SIG-M5 treated with dmso at 0.1 percent for 504 hours (cell line): Measurements from ENCODE around the gene TADA2A.
"Not testable (repeated sequence)": the region's sequence is repeated elsewhere in the genome, so short reads cannot be mapped to it uniquely, and the experiment has no call there.

ENCODE experiments used
- DNase-seq: peaks from one replicate; lab custom pipeline; 2025; ENCODE audit not compliant: unreplicated experiment; lab: John Stamatoyannopoulos, UW

The TADA2A gene

GRCh38 chr17:37490638-37491614 is 84.2 kb downstream of the TADA2A start:
- DNase-seq = peak; percentile 65

- DNase-seq = no peak
Measured at GRCh38 chr17:37492167-37492566, 85.5 kb downstream of the TADA2A start.

- DNase-seq = no peak
Measured at GRCh38 chr17:37493249-37494027, 86.8 kb downstream of the TADA2A start.

- no peak for DNase-seq
Measured at GRCh38 chr17:37494401-37494831, 87.7 kb downstream of the TADA2A start.

- no peak for DNase-seq
Measured at GRCh38 chr17:37494971-37495370, 88.3 kb downstream of the TADA2A start.

- no peak for DNase-seq
Measured at GRCh38 chr17:37500378-37500777, 93.7 kb downstream of the TADA2A start.

GRCh38 chr17:37502009-37502936 is 95.6 kb downstream of the TADA2A start:
- DNase-seq = no peak

GRCh38 chr17:37503148-37503547 is 96.5 kb downstream of the TADA2A start:
- no peak for DNase-seq

- no peak for DNase-seq
Measured at GRCh38 chr17:37505333-37505732, 98.6 kb downstream of the TADA2A start.

GRCh38 chr17:37506678-37507077 is 100.0 kb downstream of the TADA2A start:
- DNase-seq = peak; percentile 25

- no peak for DNase-seq
Measured at GRCh38 chr17:37507111-37507510, 100.4 kb downstream of the TADA2A start.

GRCh38 chr17:37510056-37510455 is 103.4 kb downstream of the TADA2A start:
- no peak for DNase-seq

- DNase-seq = not testable (repeated sequence)
Measured at GRCh38 chr17:37511642-37512041, 105.0 kb downstream of the TADA2A start.

GRCh38 chr17:37512442-37513068 is 105.9 kb downstream of the TADA2A start:
- no peak for DNase-seq

- DNase-seq = no peak
Measured at GRCh38 chr17:37513711-37514110, 107.0 kb downstream of the TADA2A start.

GRCh38 chr17:37516127-37516571 is 109.5 kb downstream of the TADA2A start:
- DNase-seq = no peak

- DNase-seq = no peak
Measured at GRCh38 chr17:37517881-37518280, 111.2 kb downstream of the TADA2A start.

- no peak for DNase-seq
Measured at GRCh38 chr17:37518826-37519225, 112.1 kb downstream of the TADA2A start.

GRCh38 chr17:37519251-37519985 is 112.7 kb downstream of the TADA2A start:
- DNase-seq = no peak

- no peak for DNase-seq
Measured at GRCh38 chr17:37520174-37520573, 113.5 kb downstream of the TADA2A start.
